ENCODE measurements around the gene PPY. TPM values are rescaled to one million over a fixed set of nuclear protein-coding genes. Genes with fewer than 3 reads are reported as not detected.

The PPY gene
- total RNA-seq, 1 experiment from 2014 or later, result not detected

DNA sequence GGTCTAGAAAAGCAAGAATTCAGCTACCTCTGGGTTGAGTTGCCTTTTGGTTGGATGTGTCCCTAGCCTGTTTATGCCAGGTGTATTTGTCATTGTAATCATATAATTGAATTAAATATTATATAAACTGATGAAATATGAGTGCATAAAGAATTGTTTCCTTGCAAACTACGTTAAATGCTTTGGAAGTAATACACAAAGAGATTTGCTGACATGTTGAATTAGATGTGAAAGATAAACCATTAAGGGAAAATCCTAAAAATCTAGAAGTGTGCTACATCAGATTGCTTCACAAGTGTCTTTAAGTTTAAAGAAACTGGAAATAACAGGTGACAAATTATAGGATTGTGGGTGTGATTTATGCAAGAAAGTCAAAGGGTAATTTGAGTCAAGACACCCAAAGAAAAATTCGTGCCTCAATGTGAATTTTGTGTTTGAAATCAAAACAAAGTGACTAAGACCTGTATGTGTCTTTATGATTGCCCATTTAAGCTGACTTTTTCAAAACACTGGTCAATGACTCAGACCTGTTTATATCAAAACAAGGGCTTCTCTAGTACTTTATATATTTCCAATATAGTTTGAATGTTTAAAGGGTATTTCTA, 16.6 kb upstream of the PPY start:
- no peak for TF ChIP-seq POLR2AphosphoS5 (IDR thresholded peaks at IDR 0.05; ENCODE audit: low read depth, low read length)
- Histone ChIP-seq H3K27ac (ENCODE audit: low read length) (no peak overlapping the region), H3K27me3 (ENCODE audit: control insufficient read depth, insufficient read depth, low read length) (no peaks in the 10 kb centered on the region), H3K9me3 (ENCODE audit: control insufficient read depth, insufficient read depth, low read depth, low read length) (no peaks in the 10 kb centered on the region), H3K36me3 (ENCODE audit: control insufficient read depth, insufficient read depth, low read length) (no peaks in the 10 kb centered on the region), H3K4me3 (ENCODE audit: low read depth in 2 of 2, low read length in 2 of 2) (no peak overlapping the region), H3K4me1 (ENCODE audit: control insufficient read depth, insufficient read depth, low read length) (no peaks in the 10 kb centered on the region)
- BruUV-seq (replicated peaks), result no TSS peak
- ATAC-seq (no peak), DNase-seq (ENCODE audit: low read depth, low spot score) (no peak)
- intact Hi-C loops (cut with micrococcal nuclease; ENCODE audit: unreplicated experiment) (no loop called here), in situ Hi-C loops (cut with HindIII; ENCODE audit: low pct_unique_long_range_greater_than_20kb, low sequenced_read_pairs) (no loop called here)
- CTCF ChIA-PET, result no interaction called here
- POLR2A ChIA-PET, result no interaction called here

DNA sequence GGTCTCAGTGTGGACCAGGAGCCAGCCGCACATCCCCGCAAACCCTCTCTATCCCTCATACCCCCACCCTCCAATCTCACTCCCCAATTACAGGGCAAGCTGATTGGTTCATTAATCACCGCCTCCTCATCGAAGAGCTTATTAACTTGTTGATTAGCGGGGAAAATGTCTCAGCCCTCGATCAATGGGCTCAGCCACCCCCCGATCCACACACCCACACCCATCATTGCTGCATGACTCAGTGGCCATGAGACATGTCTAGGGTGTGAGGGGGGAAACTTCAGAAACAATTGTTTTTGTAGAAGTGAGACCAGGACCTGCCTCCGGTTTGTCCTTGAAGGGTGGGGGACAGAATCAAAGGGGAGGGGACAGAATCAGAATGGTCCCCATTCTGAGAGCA, 13.9 kb upstream of the PPY start:
- DNase-seq (ENCODE audit: low read depth, low spot score) (no peak), ATAC-seq (no peak)
- H3K4me1 ChIP-seq (ENCODE audit: control insufficient read depth, insufficient read depth, low read length), result no peaks in the 10 kb centered on the region
- no TSS peak for BruUV-seq (replicated peaks)
- no peaks in the 10 kb centered on the region for H3K27me3 ChIP-seq (ENCODE audit: control insufficient read depth, insufficient read depth, low read length)
- POLR2A ChIA-PET, result no interaction called here
- intact Hi-C loops (cut with micrococcal nuclease; ENCODE audit: unreplicated experiment) (no loop called here), in situ Hi-C loops (cut with HindIII; ENCODE audit: low pct_unique_long_range_greater_than_20kb, low sequenced_read_pairs) (no loop called here)
- H3K9me3 ChIP-seq (ENCODE audit: control insufficient read depth, insufficient read depth, low read depth, low read length), result no peaks in the 10 kb centered on the region
- H3K36me3 ChIP-seq (ENCODE audit: control insufficient read depth, insufficient read depth, low read length), result no peaks in the 10 kb centered on the region
- CTCF ChIA-PET, result no interaction called here
- no peak overlapping the region for H3K27ac ChIP-seq (ENCODE audit: low read length)
- H3K4me3 ChIP-seq (ENCODE audit: low read depth in 2 of 2, low read length in 2 of 2), result no peak overlapping the region
- TF ChIP-seq, protein P1, sequence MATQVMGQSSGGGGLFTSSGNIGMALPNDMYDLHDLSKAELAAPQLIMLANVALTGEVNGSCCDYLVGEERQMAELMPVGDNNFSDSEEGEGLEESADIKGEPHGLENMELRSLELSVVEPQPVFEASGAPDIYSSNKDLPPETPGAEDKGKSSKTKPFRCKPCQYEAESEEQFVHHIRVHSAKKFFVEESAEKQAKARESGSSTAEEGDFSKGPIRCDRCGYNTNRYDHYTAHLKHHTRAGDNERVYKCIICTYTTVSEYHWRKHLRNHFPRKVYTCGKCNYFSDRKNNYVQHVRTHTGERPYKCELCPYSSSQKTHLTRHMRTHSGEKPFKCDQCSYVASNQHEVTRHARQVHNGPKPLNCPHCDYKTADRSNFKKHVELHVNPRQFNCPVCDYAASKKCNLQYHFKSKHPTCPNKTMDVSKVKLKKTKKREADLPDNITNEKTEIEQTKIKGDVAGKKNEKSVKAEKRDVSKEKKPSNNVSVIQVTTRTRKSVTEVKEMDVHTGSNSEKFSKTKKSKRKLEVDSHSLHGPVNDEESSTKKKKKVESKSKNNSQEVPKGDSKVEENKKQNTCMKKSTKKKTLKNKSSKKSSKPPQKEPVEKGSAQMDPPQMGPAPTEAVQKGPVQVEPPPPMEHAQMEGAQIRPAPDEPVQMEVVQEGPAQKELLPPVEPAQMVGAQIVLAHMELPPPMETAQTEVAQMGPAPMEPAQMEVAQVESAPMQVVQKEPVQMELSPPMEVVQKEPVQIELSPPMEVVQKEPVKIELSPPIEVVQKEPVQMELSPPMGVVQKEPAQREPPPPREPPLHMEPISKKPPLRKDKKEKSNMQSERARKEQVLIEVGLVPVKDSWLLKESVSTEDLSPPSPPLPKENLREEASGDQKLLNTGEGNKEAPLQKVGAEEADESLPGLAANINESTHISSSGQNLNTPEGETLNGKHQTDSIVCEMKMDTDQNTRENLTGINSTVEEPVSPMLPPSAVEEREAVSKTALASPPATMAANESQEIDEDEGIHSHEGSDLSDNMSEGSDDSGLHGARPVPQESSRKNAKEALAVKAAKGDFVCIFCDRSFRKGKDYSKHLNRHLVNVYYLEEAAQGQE (IDR thresholded peaks at IDR 0.05; ENCODE audit: insufficient read depth in 1 of 2, low read depth in 2 of 2, low read length in 1 of 2), result no peak
- TF ChIP-seq, protein P2, sequence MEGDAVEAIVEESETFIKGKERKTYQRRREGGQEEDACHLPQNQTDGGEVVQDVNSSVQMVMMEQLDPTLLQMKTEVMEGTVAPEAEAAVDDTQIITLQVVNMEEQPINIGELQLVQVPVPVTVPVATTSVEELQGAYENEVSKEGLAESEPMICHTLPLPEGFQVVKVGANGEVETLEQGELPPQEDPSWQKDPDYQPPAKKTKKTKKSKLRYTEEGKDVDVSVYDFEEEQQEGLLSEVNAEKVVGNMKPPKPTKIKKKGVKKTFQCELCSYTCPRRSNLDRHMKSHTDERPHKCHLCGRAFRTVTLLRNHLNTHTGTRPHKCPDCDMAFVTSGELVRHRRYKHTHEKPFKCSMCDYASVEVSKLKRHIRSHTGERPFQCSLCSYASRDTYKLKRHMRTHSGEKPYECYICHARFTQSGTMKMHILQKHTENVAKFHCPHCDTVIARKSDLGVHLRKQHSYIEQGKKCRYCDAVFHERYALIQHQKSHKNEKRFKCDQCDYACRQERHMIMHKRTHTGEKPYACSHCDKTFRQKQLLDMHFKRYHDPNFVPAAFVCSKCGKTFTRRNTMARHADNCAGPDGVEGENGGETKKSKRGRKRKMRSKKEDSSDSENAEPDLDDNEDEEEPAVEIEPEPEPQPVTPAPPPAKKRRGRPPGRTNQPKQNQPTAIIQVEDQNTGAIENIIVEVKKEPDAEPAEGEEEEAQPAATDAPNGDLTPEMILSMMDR (IDR thresholded peaks at IDR 0.05), result no peak
- TF ChIP-seq SIN3A (IDR thresholded peaks at IDR 0.05; ENCODE audit: borderline replicate concordance, insufficient read depth, low read depth, low read length) (no peak), TCF7L2 (IDR thresholded peaks at IDR 0.05; ENCODE audit: low read depth, low read length) (no peak), POLR2AphosphoS5 (IDR thresholded peaks at IDR 0.05; ENCODE audit: low read depth, low read length) (no peak)

DNA sequence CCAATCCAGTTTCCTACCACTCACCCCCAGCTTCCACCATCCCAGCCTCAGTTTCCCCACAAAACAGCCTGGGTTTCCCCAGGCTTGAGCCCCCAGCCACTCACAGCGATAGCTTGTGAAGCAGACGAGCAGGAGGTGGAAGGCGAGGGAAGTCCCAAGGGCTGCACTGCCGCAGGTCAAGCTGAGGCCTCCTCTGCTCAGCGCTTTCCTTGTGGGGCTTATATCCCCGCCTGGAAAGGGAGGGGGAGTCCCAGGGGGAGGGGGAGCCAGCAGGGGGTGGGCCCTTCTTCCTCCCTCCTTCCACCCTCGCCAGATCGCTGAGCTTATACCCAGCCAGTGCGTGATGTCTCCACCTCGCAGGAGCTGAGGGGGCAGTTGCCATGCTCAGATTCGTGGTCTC, 11.5 kb upstream of the PPY start, which contains the start of gene PYY:
TSS of gene PYY (minus strand) at position 195 of the 400 bp plus-strand sequence. CDS start 457 bp downstream, outside the sequence.
- in situ Hi-C loops (cut with HindIII; ENCODE audit: low pct_unique_long_range_greater_than_20kb, low sequenced_read_pairs), result no loop called here
- ChIA-PET POLR2A (no interaction called here), CTCF (no interaction called here)
- H3K9me3 ChIP-seq (ENCODE audit: control insufficient read depth, insufficient read depth, low read depth, low read length), result no peaks in the 10 kb centered on the region
- intact Hi-C loops (cut with micrococcal nuclease; ENCODE audit: unreplicated experiment), result no loop called here
- no TSS peak for BruUV-seq (replicated peaks)
- TF ChIP-seq POLR2AphosphoS5 (IDR thresholded peaks at IDR 0.05; ENCODE audit: low read depth, low read length) (no peak), SIN3A (IDR thresholded peaks at IDR 0.05; ENCODE audit: borderline replicate concordance, insufficient read depth, low read depth, low read length) (no peak), TCF7L2 (IDR thresholded peaks at IDR 0.05; ENCODE audit: low read depth, low read length) (no peak)
- TF ChIP-seq, protein P1 (IDR thresholded peaks at IDR 0.05; ENCODE audit: insufficient read depth in 1 of 2, low read depth in 2 of 2, low read length in 1 of 2), result no peak
- TF ChIP-seq, protein P2 (IDR thresholded peaks at IDR 0.05), result no peak
- H3K36me3 ChIP-seq (ENCODE audit: control insufficient read depth, insufficient read depth, low read length), result no peaks in the 10 kb centered on the region
- DNase-seq (ENCODE audit: low read depth, low spot score) (no peak), ATAC-seq (no peak)
- H3K4me3 ChIP-seq (ENCODE audit: low read depth in 2 of 2, low read length in 2 of 2), result no peak within 1 kb of the TSS
- no peaks in the 10 kb centered on the region for H3K4me1 ChIP-seq (ENCODE audit: control insufficient read depth, insufficient read depth, low read length)
- H3K27me3 ChIP-seq (ENCODE audit: control insufficient read depth, insufficient read depth, low read length), result no peaks in the 10 kb centered on the region
- no peak within 1 kb of the TSS for H3K27ac ChIP-seq (ENCODE audit: low read length)
